ENCODE data around the gene RWDD1.

DNA sequence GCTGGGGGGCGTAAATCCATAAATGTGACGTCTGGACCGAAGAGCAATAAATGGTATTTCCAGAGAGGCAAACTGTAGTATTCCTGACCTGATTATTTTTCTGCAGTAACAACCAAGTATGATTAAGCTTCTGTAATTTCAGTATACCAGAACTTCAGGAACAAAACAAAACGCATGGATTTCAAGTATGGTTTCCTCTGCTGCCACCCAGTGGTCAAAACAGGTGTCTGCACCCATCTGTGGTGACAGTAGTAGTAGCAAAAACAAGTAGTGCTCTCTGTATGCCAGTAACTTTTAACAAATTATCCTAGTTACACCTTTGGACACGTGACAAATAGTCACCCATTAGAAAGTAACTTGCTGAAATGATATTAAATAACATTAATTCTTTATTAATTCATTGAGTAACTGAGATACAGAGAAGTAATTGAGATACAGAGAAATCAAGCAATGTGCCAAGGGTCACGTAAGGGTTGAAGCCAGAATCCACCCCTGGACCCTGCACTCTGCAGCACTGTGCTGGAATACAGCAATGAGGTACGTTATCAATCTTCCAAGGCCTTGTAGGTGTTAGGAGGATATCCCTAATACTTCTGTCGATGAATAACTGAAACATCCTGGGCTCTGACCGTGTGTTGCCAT is 9.8 kb upstream of the RWDD1 start:
- TF ChIP-seq FOXM1 (IDR thresholded peaks at IDR 0.05; ENCODE audit: borderline replicate concordance) (no peak), ZNF384 (IDR thresholded peaks at IDR 0.05) (no peak), SP1 (IDR thresholded peaks at IDR 0.05) (no peak), SUZ12 (IDR thresholded peaks at IDR 0.05) (no peak), FOXA1 (IDR thresholded peaks at IDR 0.05) (no peak)

Data from HEK293T (cell line).